Gastrocnemius medialis (tissue), 4 donors: ENCODE data around the gene MKRN1.

Experiments used
- CTCF ChIP-seq, 5 experiments: fragments of 450-650 bp in 3 of 5; fragments of 200-600 bp in 2 of 5; sonication (generic) in 2 of 5; IDR thresholded peaks in 4 of 5; conservative IDR thresholded peaks in 1 of 5; 1 replicate in 4 of 5; 2 replicates in 1 of 5; pipeline ENCODE4 v1.5.1; 2016 to 2019; ENCODE audit warnings: antibody characterized with exemption in 5 of 5, mild to moderate bottlenecking in 3 of 5, moderate library complexity in 3 of 5
- POLR2A ChIP-seq, 2 donors: fragments of 450-650 bp; IDR thresholded peaks; one replicate each; pipeline ENCODE4 v1.6.1; 2017; ENCODE audit warnings: antibody characterized with exemption in 2 of 2, mild to moderate bottlenecking in 2 of 2, moderate library complexity in 2 of 2

GRCh38 chr7:140475747-140476333, 3.5 kb downstream of the MKRN1 start:
- TF ChIP-seq CTCF (IDR thresholded peaks at IDR 0.05 in 4 of 5, conservative IDR thresholded peaks at IDR 0.05 in 1 of 5) (peak; percentile 20 to 57 (median 52)), POLR2A (IDR thresholded peaks at IDR 0.05) (no peak)
